Aorta (tissue), 5 donors: ENCODE results near the gene CTAGE9. TPM values are rescaled to one million over a fixed set of nuclear protein-coding genes. Genes with fewer than 3 reads are reported as not detected.

ENCODE experiments used
- ATAC-seq: fragments of 200-7000 bp; cut with Tn5 transposase; one replicate; pipeline ENCODE4 v1.9.1; 2022; ENCODE audit warnings: moderate library complexity; ENCODE audit not compliant: low FRiP score
- DNase-seq, 2 donors: peaks; one replicate each; pipeline ENCODE4 v3.0.0-alpha.2; 2020
- H3K27ac ChIP-seq, 2 donors: one replicate each; pipeline ENCODE4 v1.5.1; 2013; ENCODE audit warnings: low read length in 2 of 2, mild to moderate bottlenecking in 2 of 2, moderate library complexity in 2 of 2, control low read depth in 1 of 2, inconsistent platforms in 1 of 2, low read depth in 1 of 2
- H3K27me3 ChIP-seq, 2 donors: one replicate each; pipeline ENCODE4 v1.6.1; 2013; ENCODE audit warnings: control low read depth in 1 of 2, low read length in 1 of 2, mild to moderate bottlenecking in 1 of 2, moderate library complexity in 1 of 2; ENCODE audit not compliant: insufficient read depth in 2 of 2, control insufficient read depth in 1 of 2
- H3K36me3 ChIP-seq, 2 donors: one replicate each; pipeline ENCODE4 v1.6.1; 2013; ENCODE audit warnings: control low read depth in 1 of 2, low read length in 1 of 2, mild to moderate bottlenecking in 1 of 2; ENCODE audit not compliant: insufficient read depth in 2 of 2, control insufficient read depth in 1 of 2
- H3K4me1 ChIP-seq, 2 donors: one replicate each; pipeline ENCODE4 v1.6.1; 2013; ENCODE audit warnings: low read length in 2 of 2, control low read depth in 1 of 2, mild to moderate bottlenecking in 1 of 2, moderate library complexity in 1 of 2; ENCODE audit not compliant: insufficient read depth in 2 of 2, control insufficient read depth in 1 of 2
- H3K4me3 ChIP-seq, 2 donors: one replicate each; pipeline ENCODE4 v1.5.1; 2013; ENCODE audit warnings: low read length in 2 of 2, control low read depth in 1 of 2, mild to moderate bottlenecking in 1 of 2
- H3K9me3 ChIP-seq: one replicate; pipeline ENCODE4 v1.6.1; 2013; ENCODE audit warnings: mild to moderate bottlenecking, low read length; ENCODE audit not compliant: control insufficient read depth
- WGBS, 2 donors: extraction: QIAGEN DNeasy Blood & Tissue Kit; methylation state at CpG; one replicate each; pipeline ENCODE4 v1.1.7; 2013; 5-methylcytosine and 5-hydroxymethylcytosine counted together
- intact Hi-C, 2 donors: fragments of 100-400 bp; cut with DNase I; formaldehyde crosslinking; loops; one replicate each; pipeline versions ENCODE4 v1.14.2 to v1.15.0; 2022
- polyA plus RNA-seq, 2 donors: library from polyadenylated mRNA; stranded (reverse); fragments of 200-250 nt; gene quantifications; one replicate each; pipeline ENCODE4 v1.2.3, GENCODE V29; 2013
- total RNA-seq, 2 donors: library from RNA; stranded (reverse); fragmentation: NEBNext Ultra II Directional; extraction: Animal tissue kit (Norgen Biotek cat#: 25700); gene quantifications; one replicate each; pipeline ENCODE4 v1.2.1, GENCODE V29; 2021
- donor health status: healthy with polysubstance abuse.
- donor health status: Bipolar disorder and iron deficiency.
- donor health status: DM: no; HTN: no; CAD: no.
- donor health status: DM: no; HTN: no; CAD: no.
- donor health status: DM: yes; HTN: yes; CAD: no.

Gene CTAGE9
- total and polyA plus RNA-seq, 4 donors = not detected

DNA sequence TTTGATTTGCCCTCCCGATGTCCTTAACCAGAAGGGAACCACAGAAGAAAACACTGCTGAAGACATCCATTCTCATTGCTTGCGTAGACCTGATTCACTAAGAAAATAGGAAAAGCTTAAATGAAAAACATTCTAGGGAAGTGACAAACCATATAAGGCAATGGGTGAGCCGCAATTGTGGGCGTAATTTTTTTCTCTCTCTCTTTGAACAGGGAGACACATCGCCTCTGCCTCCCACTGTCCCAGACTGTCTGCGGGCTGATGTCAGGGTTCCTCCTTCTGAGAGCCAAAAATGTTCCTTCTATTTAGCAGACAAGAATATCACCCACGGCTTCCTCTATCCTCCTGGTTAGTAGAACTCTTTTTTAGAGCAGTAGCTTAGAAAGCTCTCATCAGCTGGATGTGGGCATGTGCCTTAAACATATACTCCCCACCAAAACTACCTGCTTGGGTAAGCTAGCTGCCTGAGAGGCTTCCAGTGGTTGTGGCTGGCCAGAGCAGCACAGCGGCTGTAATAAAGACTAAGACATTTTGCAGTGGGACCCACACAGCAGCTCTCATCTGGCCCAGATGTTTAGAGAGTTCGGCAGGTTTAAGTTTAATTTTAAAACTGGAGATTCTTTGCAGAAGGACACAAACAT is 22.7 kb upstream of the CTAGE9 start:
- Histone ChIP-seq H3K4me1 (no peaks in the 10 kb centered on the region), H3K27me3 (no peaks in the 10 kb centered on the region), H3K36me3 (no peaks in the 10 kb centered on the region), H3K4me3 (peak overlapping the region in 1 of 2 donors; percentile 59), H3K27ac (no peak overlapping the region), H3K9me3 (no peaks in the 10 kb centered on the region)
- intact Hi-C loops = no loop called here
- WGBS, 2 donors = 24 to 29% methylated on average over 9 of the region's 9 CpGs
- ATAC-seq (no peak), DNase-seq (peak in 1 of 2 donors; percentile 49)

DNA sequence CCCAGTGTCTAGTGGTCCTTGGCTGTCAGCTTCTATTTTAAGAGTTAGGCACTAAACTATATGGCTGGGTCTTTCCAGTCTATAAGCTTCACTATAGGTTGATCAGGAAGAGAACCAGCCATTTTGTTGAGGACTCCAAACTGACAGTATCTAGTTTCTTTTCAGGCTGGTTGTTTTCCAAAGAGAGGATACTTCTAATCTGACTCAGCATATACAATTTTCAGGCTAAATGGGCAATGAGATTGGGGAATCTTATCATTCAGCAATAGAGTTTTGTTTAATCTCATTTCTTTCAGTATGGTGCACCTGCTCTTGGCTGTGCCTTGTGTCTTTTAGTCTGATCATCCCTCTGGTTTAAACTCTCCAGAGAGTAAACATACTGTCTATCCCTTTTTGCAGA is 20.4 kb upstream of the CTAGE9 start:
- Histone ChIP-seq H3K9me3 (no peaks in the 10 kb centered on the region), H3K27ac (no peak overlapping the region), H3K36me3 (no peaks in the 10 kb centered on the region), H3K27me3 (no peaks in the 10 kb centered on the region), H3K4me1 (no peaks in the 10 kb centered on the region), H3K4me3 (no peak overlapping the region)
- intact Hi-C loops = no loop called here
- no peak for DNase-seq
- no peak for ATAC-seq

DNA sequence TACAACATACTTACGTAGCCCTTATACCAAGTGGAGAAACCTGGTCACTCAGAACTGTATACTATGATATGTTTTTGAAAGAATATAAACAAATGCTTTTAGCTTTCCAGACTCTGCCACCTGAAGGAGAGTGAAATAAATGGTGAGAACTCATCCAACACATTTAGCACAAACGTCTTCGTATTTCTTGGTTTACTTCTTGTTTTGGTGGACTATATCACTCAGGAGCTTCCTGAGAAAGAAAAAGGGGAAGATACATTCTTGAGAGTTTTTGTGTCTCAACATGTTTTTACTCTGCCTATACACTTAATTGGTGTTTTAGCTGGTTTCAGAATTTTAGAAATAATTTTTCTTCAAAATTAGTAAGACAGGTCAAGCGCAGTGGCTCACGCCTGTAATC is 19.4 kb upstream of the CTAGE9 start:
- intact Hi-C loops = no loop called here
- Histone ChIP-seq H3K27me3 (no peaks in the 10 kb centered on the region), H3K27ac (no peak overlapping the region), H3K36me3 (no peaks in the 10 kb centered on the region), H3K9me3 (no peaks in the 10 kb centered on the region), H3K4me1 (no peaks in the 10 kb centered on the region), H3K4me3 (no peak overlapping the region)
- 83 to 94% methylated on average over 5 of the region's 5 CpGs for WGBS, 2 donors
- ATAC-seq (no peak), DNase-seq (no peak)

DNA sequence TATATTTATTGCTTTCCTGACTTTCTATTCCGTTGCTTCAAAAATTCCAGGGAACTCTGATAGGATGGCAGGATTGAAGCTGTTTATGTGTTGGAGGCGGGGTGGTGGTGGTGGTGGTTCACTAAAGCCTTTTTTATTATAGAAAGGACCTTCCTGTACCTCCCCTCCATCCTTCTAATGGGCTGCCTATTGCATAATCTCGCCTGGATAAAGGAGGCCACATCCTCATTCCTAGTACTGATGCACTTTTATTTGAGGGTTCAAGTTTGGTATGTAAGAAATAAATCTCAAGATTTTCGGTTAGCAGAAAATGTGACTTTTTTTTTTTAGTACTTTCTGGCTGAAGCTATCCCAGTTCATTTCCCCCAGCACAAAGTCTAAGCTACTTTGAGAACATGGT is 18.7 kb upstream of the CTAGE9 start:
- Histone ChIP-seq H3K9me3 (no peaks in the 10 kb centered on the region), H3K4me1 (no peaks in the 10 kb centered on the region), H3K27me3 (no peaks in the 10 kb centered on the region), H3K27ac (no peak overlapping the region), H3K4me3 (no peak overlapping the region), H3K36me3 (no peaks in the 10 kb centered on the region)
- intact Hi-C loops = no loop called here
- DNase-seq = no peak
- ATAC-seq = no peak
- WGBS, 2 donors = 73 to 75% methylated on average over 4 of the region's 4 CpGs

DNA sequence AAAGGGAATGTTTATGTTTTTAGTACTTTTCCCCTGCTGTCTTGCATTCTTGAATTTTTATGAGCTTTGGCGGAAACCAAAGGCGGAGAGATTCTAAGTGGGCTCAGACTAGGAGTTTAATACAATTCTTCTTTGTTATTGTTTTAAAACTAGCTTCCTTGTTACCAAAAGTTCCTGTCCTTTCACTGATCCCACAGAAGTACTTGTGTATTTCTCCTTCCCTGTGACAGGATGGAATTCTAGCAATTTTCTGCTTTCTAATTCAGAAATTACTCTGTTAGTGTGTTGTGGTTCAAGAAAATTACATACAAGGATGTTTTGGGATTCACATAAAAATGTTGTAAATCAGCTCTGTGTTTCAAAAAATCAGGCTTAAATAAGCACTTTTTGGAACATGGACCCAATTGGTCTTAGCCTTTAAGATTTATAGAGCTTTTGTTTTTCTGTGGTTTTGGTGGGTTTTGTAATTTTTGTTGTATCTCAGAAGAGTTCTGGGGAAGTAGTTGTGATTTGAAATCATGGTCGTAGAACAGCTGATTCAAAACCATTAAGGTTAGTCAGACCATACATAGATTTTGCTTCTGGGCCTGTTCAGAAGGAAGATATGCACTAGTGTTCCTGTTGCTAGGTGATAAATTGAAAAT is 17.6 kb upstream of the CTAGE9 start:
- no peak overlapping the region for H3K27ac ChIP-seq
- H3K36me3 ChIP-seq = no peaks in the 10 kb centered on the region
- DNase-seq (no peak), ATAC-seq (no peak)
- no peaks in the 10 kb centered on the region for H3K4me1 ChIP-seq
- H3K4me3 ChIP-seq = no peak overlapping the region
- 86 to 88% methylated on average over 3 of the region's 3 CpGs for WGBS, 2 donors
- H3K27me3 ChIP-seq = no peaks in the 10 kb centered on the region
- H3K9me3 ChIP-seq = no peaks in the 10 kb centered on the region
- intact Hi-C loops = no loop called here

DNA sequence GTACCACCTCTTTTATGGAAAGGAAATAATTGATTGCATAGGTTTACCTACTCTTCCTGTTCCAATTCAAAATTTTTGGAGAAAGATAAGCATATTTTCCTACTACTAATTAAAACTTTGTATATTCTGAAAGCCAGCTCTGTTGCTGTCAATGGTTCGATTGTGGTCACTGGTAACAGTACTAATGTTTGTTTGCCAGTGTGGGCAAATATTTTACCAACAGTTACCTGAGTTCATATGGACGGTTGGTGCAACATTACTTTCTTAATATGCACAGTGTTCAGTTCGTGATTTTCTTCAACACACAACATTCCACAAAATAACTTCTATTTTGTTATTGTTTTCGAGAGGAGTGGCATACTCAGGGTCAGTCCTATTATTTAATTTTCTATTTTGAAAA is 17.1 kb upstream of the CTAGE9 start:
- ATAC-seq (no peak), DNase-seq (no peak)
- Histone ChIP-seq H3K36me3 (no peaks in the 10 kb centered on the region), H3K4me1 (no peaks in the 10 kb centered on the region), H3K4me3 (no peak overlapping the region), H3K27me3 (no peaks in the 10 kb centered on the region), H3K27ac (no peak overlapping the region), H3K9me3 (no peaks in the 10 kb centered on the region)
- WGBS, 2 donors = 94 to 95% methylated on average over 4 of the region's 4 CpGs
- intact Hi-C loops = no loop called here

DNA sequence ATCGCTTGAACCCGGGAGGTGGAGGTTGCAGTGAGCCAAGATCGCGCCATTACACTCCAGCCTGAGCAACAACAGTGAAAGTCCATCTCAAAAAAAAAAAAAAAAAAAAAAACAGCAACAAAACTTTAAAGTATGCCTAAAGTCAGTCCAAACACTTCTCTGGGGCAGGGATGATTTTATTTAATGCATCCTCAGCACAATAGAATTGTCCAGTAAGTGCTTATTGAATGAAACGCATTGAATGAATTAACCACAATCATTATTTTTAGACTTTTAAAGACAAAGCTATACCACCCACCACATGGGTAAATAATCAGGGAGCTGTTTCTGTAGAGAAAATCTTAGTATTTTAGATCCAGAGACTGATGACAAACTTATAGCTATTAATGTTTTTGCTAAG is 16.6 kb upstream of the CTAGE9 start:
- no peaks in the 10 kb centered on the region for H3K36me3 ChIP-seq
- H3K4me1 ChIP-seq = no peaks in the 10 kb centered on the region
- DNase-seq (no peak), ATAC-seq (no peak)
- WGBS, 2 donors = 95 to 100% methylated on average over 5 of the region's 5 CpGs
- no peak overlapping the region for H3K4me3 ChIP-seq
- H3K27me3 ChIP-seq = no peaks in the 10 kb centered on the region
- no peak overlapping the region for H3K27ac ChIP-seq
- intact Hi-C loops = no loop called here
- no peaks in the 10 kb centered on the region for H3K9me3 ChIP-seq

DNA sequence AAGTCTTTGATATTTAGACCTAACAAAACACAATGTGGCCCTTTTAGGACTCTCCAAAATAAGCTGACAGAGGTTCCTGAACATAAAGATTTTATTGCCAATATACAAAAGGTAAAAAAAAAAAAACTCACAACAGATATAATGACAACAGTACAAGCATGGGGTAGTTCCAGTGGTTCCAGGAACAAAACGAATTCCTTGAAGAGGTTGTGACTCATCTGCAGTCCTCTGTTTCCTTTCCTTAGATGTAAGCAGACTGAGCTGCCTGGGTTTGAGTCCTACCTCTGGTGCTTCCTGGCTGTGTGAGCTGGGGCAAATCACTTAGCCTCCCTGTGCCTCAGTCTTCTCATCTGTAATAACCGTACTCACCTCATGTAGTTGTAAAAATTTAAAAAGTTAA is 13.3 kb upstream of the CTAGE9 start:
- 86 to 88% methylated on average over 2 of the region's 2 CpGs for WGBS, 2 donors
- Histone ChIP-seq H3K27ac (no peak overlapping the region), H3K9me3 (no peaks in the 10 kb centered on the region), H3K36me3 (no peaks in the 10 kb centered on the region), H3K27me3 (no peaks in the 10 kb centered on the region), H3K4me1 (no peaks in the 10 kb centered on the region), H3K4me3 (no peak overlapping the region)
- DNase-seq (no peak), ATAC-seq (no peak)
- intact Hi-C loops = no loop called here

DNA sequence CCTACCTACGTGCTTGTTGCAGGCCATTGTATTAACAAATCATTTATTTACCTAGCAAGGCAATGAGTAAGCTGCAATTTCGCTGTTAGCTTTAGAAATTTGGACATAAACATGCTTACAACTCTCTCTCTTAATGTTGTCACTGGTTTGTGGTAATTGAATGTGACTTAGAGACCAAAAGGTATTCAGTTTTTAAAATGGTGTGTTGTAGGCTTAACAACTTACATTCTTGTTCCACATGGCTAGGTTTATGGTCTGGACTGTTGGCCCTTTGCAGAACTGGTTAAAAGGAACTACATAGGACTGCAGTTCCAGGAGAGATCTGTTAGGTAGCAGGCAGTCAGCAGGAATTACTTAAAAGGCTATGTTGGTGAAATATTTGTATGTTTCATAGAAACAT is 10.3 kb upstream of the CTAGE9 start:
- intact Hi-C loops = no loop called here
- ATAC-seq (no peak), DNase-seq (no peak)
- no peak overlapping the region for H3K4me3 ChIP-seq
- 94 to 95% methylated on average over 2 of the region's 2 CpGs for WGBS, 2 donors
- H3K27ac ChIP-seq = no peak overlapping the region
- no peaks in the 10 kb centered on the region for H3K4me1 ChIP-seq
- H3K27me3 ChIP-seq = no peaks in the 10 kb centered on the region
- no peaks in the 10 kb centered on the region for H3K36me3 ChIP-seq
- no peaks in the 10 kb centered on the region for H3K9me3 ChIP-seq
